HepG2 (cell line): Measurements from ENCODE around the gene STMND1.

ENCODE experiments used
- EP300 ChIP-seq, 3 experiments: sonication (generic) in 1 of 3; formaldehyde crosslinking in 1 of 3; IDR thresholded peaks; 2 replicates each; pipeline versions ENCODE4 v1.5.1 to v1.6.1; 2011 to 2020; ENCODE audit warnings: low read depth in 2 of 3, low read length in 2 of 3, borderline replicate concordance in 1 of 3, improper control_type of control experiment in 1 of 3, mild to moderate bottlenecking in 1 of 3, missing genetic modification reagents in 1 of 3, moderate library complexity in 1 of 3
- EZH2 ChIP-seq: conservative IDR thresholded peaks from 2 replicates; pipeline ENCODE4 v1.6.1; 2012; ENCODE audit warnings: mild to moderate bottlenecking, low read depth, low read length, moderate library complexity
- POLR2A ChIP-seq, 2 experiments: IDR thresholded peaks; 2 replicates each; pipeline ENCODE4 v1.6.1; 2011; ENCODE audit warnings: low read depth in 2 of 2, low read length in 2 of 2, mild to moderate bottlenecking in 1 of 2, moderate library complexity in 1 of 2; ENCODE audit not compliant: insufficient read depth in 1 of 2
- ZFP36 ChIP-seq: fragments of 150-350 bp; IDR thresholded peaks from 2 replicates; pipeline ENCODE4 v1.6.1; 2018; ENCODE audit warnings: borderline replicate concordance, low read length, low read depth; ENCODE audit not compliant: partially characterized antibody
- ZNF121 ChIP-seq: sonication (generic); formaldehyde crosslinking; IDR thresholded peaks from 2 replicates; pipeline ENCODE4 v1.5.0; 2020; ENCODE audit warnings: mild to moderate bottlenecking, missing genetic modification reagents
- ZNF3 ChIP-seq: IDR thresholded peaks from 2 replicates; pipeline ENCODE4 v1.7.0; 2017; ENCODE audit warnings: inconsistent platforms
- ZNF543 ChIP-seq: sonication (generic); formaldehyde crosslinking; IDR thresholded peaks from 2 replicates; pipeline ENCODE4 v1.4.0; 2020; ENCODE audit warnings: mild to moderate bottlenecking, missing genetic modification reagents
- TF ChIP-seq, protein P1 (sequence below): sonication (generic); formaldehyde crosslinking; IDR thresholded peaks from 2 replicates; pipeline ENCODE4 v1.4.0; 2020; ENCODE audit warnings: missing genetic modification reagents
- TF ChIP-seq, protein P2 (sequence below): sonication (generic); formaldehyde crosslinking; IDR thresholded peaks from 2 replicates; pipeline ENCODE4 v1.4.0; 2020; ENCODE audit warnings: missing genetic modification reagents, mild to moderate bottlenecking, borderline replicate concordance

DNA sequence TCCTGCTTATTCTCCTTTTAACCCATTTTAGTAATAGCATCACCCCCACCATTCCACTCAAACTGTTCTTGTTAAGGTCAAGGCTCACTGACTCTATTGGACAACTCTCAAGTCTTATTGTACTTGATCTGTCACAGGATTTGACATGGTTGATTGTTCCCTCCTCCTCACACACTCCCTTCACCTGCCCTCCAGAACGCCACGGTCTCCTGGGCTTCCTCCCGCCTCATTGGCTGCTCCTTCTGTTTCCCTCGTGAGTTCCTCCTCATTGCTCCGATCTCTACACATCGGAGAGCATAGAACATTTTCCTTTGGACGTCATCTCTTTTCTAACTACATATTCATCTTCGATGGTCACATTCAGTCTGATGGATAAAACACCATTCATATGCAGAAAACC, 55.1 kb downstream of the STMND1 start:
- TF ChIP-seq, protein P1, sequence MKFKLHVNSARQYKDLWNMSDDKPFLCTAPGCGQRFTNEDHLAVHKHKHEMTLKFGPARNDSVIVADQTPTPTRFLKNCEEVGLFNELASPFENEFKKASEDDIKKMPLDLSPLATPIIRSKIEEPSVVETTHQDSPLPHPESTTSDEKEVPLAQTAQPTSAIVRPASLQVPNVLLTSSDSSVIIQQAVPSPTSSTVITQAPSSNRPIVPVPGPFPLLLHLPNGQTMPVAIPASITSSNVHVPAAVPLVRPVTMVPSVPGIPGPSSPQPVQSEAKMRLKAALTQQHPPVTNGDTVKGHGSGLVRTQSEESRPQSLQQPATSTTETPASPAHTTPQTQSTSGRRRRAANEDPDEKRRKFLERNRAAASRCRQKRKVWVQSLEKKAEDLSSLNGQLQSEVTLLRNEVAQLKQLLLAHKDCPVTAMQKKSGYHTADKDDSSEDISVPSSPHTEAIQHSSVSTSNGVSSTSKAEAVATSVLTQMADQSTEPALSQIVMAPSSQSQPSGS, result no peak
- TF ChIP-seq ZNF121 (CRISPR knock-in tag) (no peak), ZNF543 (CRISPR knock-in tag) (no peak), EP300 (IDR thresholded peaks at IDR 0.05; ENCODE audit: low read depth in 2 of 2, low read length in 2 of 2) (no peak), EP300 (CRISPR knock-in tag; IDR thresholded peaks at IDR 0.05; ENCODE audit: borderline replicate concordance) (no peak), EZH2 (no peak), ZNF3 (CRISPR knock-in tag) (no peak), POLR2A (IDR thresholded peaks at IDR 0.05; ENCODE audit: insufficient read depth in 1 of 2, low read depth in 2 of 2, low read length in 2 of 2) (no peak), ZFP36 (no peak)
- TF ChIP-seq, protein P2, sequence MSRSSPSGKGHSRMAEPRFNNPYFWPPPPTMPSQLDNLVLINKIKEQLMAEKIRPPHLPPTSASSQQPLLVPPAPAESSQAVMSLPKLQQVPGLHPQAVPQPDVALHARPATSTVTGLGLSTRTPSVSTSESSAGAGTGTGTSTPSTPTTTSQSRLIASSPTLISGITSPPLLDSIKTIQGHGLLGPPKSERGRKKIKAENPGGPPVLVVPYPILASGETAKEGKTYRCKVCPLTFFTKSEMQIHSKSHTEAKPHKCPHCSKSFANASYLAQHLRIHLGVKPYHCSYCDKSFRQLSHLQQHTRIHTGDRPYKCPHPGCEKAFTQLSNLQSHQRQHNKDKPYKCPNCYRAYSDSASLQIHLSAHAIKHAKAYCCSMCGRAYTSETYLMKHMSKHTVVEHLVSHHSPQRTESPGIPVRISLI, result no peak
